Stimulated activated naive CD8-positive, alpha-beta T cell treated with anti-CD3 and anti-CD28 coated beads, Interleukin-15, Interleukin-2, amounts not matched to agents 100 ng/mL and 50 ng/mL, for 24 hours (primary cell): ENCODE measurements around the gene TP73.

Source experiments
- H3K27ac Mint-ChIP-seq: one replicate; pipeline ENCODE4 v1.8.0; 2021; ENCODE audit warnings: mild to moderate bottlenecking, mixed read lengths
- H3K27me3 Mint-ChIP-seq: one replicate; pipeline ENCODE4 v1.8.0; 2021; ENCODE audit warnings: mixed read lengths
- H3K36me3 Mint-ChIP-seq: one replicate; pipeline ENCODE4 v1.8.0; 2021; ENCODE audit warnings: low read depth, mixed read lengths
- H3K4me1 Mint-ChIP-seq: one replicate; pipeline ENCODE4 v1.8.0; 2021; ENCODE audit warnings: low read depth, mixed read lengths
- H3K4me3 Mint-ChIP-seq: one replicate; pipeline ENCODE4 v1.8.0; 2021; ENCODE audit warnings: mild to moderate bottlenecking, mixed read lengths
- H3K9me3 Mint-ChIP-seq: one replicate; pipeline ENCODE4 v1.8.0; 2021; ENCODE audit warnings: mixed read lengths

Gene TP73

DNA sequence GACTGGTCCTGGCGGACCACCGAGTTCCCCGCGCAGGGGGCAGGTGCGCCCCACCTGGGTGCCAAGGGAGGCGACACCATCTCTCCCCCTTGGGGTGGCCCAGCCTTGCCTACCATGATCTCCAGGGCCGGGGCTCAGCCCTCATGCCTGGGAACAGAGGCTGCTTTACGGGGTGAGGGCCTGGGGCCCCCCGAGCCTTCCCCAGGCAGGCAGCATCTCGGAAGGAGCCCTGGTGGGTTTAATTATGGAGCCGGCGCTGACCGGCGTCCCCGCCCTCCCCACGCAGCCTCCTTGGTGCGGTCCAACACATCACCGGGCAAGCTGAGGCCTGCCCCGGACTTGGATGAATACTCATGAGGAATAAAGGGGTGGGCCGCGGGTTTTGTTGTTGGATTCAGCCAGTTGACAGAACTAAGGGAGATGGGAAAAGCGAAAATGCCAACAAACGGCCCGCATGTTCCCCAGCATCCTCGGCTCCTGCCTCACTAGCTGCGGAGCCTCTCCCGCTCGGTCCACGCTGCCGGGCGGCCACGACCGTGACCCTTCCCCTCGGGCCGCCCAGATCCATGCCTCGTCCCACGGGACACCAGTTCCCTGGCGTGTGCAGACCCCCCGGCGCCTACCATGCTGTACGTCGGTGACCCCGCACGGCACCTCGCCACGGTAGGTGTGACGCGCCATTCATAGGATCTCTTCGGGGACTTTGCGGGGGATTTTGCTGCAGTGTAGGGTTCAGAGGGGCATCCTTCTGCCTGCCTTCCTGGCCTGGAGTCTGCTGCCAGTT, 38.2 kb downstream of the TP73 start:
- Mint-ChIP-seq H3K4me1 (no peaks in the 10 kb centered on the region), H3K36me3 (no peaks in the 10 kb centered on the region), H3K4me3 (no peak overlapping the region)

DNA sequence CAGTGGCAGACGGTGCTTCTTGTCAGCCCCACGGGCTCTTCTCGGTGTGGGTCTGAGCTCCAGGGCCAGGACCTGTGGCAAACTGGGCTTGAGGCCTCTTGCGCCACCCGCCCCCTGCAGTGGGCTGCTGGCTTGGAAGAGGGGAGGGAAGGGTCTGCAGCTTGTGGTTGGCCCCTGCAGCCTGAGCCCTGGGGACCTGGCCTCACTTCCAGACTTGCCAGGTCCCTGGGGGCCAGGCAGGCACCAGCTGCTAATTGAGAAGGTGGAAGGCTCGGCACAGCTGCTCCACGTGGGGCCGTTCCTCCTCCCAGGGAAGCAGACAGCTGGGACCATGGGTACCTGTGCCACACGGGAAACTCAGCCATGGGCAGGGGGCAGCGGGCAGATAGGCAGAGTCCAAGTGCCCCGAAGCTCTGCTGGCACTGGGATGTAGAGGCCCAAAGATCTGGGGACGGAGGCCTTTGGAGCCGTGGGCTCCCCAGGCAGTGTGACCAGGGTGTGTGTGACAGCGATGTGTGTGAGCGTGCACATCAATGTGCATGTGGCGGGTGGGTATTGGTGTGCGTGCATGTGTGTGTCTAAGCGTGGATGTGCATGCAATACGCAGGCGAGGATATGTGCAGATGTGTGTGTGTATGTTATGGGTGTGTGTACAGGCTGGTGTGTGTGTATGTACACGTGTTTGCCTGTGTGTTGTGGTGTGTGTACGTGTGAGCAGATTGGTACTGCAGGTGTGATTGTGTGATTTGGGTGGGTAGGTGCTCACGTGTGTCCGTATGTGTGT, 39.3 kb downstream of the TP73 start:
- Mint-ChIP-seq H3K4me1 (no peaks in the 10 kb centered on the region), H3K9me3 (no peaks in the 10 kb centered on the region), H3K4me3 (no peak overlapping the region), H3K36me3 (no peaks in the 10 kb centered on the region), H3K27me3 (no peaks in the 10 kb centered on the region), H3K27ac (no peak overlapping the region)

More for the DNA sequence above, 38.2 kb downstream of the TP73 start:
- H3K9me3 Mint-ChIP-seq = no peaks in the 10 kb centered on the region
- no peaks in the 10 kb centered on the region for H3K27me3 Mint-ChIP-seq
- H3K27ac Mint-ChIP-seq = no peak overlapping the region

DNA sequence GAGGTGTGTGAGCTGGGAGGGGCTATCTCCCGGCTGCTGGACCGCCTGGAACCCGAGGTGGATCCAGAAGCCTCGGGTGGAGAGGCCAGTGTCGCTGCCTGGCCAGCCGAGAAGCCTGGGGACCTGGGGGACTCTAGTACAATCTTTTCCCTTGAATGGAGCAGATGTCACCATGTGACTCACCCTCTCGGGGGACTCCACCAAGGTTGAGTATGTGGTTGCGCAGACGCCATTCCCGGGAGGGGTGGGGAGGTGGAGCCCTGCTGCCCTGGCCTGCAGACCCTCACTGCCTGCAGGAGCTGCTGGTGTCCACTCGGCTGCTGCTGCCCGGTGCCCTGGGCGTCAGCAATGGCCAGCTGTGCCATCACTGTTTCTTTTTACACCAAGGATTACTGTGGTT, 40.3 kb downstream of the TP73 start:
- H3K9me3 Mint-ChIP-seq = no peaks in the 10 kb centered on the region
- H3K27me3 Mint-ChIP-seq = no peaks in the 10 kb centered on the region
- H3K4me3 Mint-ChIP-seq = no peak overlapping the region
- H3K36me3 Mint-ChIP-seq = no peaks in the 10 kb centered on the region
- no peak overlapping the region for H3K27ac Mint-ChIP-seq
- H3K4me1 Mint-ChIP-seq = no peaks in the 10 kb centered on the region

- Mint-ChIP-seq H3K4me1 (no peaks in the 10 kb centered on the region), H3K9me3 (no peaks in the 10 kb centered on the region), H3K27ac (no peak overlapping the region), H3K4me3 (no peak overlapping the region), H3K36me3 (no peaks in the 10 kb centered on the region), H3K27me3 (no peaks in the 10 kb centered on the region)
Measured at GRCh38 chr1:3693321-3693720, 41.0 kb downstream of the TP73 start.

- H3K27me3 Mint-ChIP-seq = no peaks in the 10 kb centered on the region
- H3K36me3 Mint-ChIP-seq = no peaks in the 10 kb centered on the region
- no peaks in the 10 kb centered on the region for H3K9me3 Mint-ChIP-seq
- H3K4me3 Mint-ChIP-seq = no peak overlapping the region
- H3K27ac Mint-ChIP-seq = no peak overlapping the region
- H3K4me1 Mint-ChIP-seq = no peaks in the 10 kb centered on the region
Measured at GRCh38 chr1:3695326-3696217, 43.3 kb downstream of the TP73 start.

DNA sequence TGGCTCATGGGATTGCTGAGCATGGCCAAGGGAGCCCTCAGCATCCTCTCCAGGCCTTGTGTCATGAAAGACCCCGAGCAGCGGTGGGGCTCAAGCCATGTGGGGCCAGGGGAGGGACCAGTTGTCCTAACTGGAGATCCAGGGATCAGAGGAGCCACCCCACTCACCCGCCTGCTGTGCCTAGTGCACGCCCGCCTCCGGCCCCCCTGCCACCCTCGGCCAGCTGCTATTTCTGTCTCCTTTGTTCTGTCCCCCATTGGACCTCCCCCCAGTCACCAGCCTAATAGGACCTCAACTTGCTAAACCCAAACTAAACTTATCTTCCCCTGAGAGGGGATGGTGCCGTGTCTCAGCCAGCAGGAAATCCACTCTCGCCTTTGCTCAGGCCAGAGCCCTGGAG, 44.4 kb downstream of the TP73 start:
- no peaks in the 10 kb centered on the region for H3K36me3 Mint-ChIP-seq
- no peak overlapping the region for H3K4me3 Mint-ChIP-seq
- H3K9me3 Mint-ChIP-seq = no peaks in the 10 kb centered on the region
- no peaks in the 10 kb centered on the region for H3K27me3 Mint-ChIP-seq
- H3K4me1 Mint-ChIP-seq = no peaks in the 10 kb centered on the region
- no peak overlapping the region for H3K27ac Mint-ChIP-seq

DNA sequence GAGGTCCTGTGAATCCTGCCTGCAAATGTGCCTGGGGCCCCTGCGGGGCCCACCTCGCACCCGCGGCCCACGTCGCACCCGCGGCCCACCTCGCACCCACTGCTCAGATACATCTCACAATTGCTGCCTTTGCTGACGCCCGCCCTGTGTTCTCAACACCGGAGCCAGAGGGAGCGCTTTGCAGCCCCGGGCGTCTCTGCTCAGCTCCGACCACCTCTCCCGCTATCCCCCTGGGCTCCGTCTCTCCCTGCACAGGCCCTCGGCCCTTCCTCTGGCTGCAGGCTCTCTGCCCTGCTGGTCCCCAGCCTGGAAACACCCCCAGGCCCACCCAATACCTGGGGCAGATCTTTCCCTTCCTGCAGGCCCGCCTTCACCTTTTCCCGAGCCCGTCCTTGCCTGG, 44.8 kb downstream of the TP73 start:
- no peaks in the 10 kb centered on the region for H3K9me3 Mint-ChIP-seq
- no peak overlapping the region for H3K4me3 Mint-ChIP-seq

GRCh38 chr1:3697810-3698209, 45.5 kb downstream of the TP73 start:
- Mint-ChIP-seq H3K36me3 (no peaks in the 10 kb centered on the region), H3K4me3 (no peak overlapping the region), H3K4me1 (no peaks in the 10 kb centered on the region), H3K9me3 (no peaks in the 10 kb centered on the region), H3K27ac (no peak overlapping the region), H3K27me3 (no peaks in the 10 kb centered on the region)

More for the DNA sequence above, 44.8 kb downstream of the TP73 start:
- Mint-ChIP-seq H3K27me3 (no peaks in the 10 kb centered on the region), H3K36me3 (no peaks in the 10 kb centered on the region), H3K4me1 (no peaks in the 10 kb centered on the region), H3K27ac (no peak overlapping the region)

- Mint-ChIP-seq H3K36me3 (no peaks in the 10 kb centered on the region), H3K4me3 (no peak overlapping the region), H3K27me3 (no peaks in the 10 kb centered on the region), H3K27ac (no peak overlapping the region), H3K9me3 (no peaks in the 10 kb centered on the region), H3K4me1 (no peaks in the 10 kb centered on the region)
Measured at GRCh38 chr1:3698660-3699408, 46.5 kb downstream of the TP73 start.

GRCh38 chr1:3699596-3699995, 47.3 kb downstream of the TP73 start:
- H3K4me3 Mint-ChIP-seq = no peak overlapping the region
- no peaks in the 10 kb centered on the region for H3K27me3 Mint-ChIP-seq
- H3K36me3 Mint-ChIP-seq = no peaks in the 10 kb centered on the region
- no peak overlapping the region for H3K27ac Mint-ChIP-seq
- H3K4me1 Mint-ChIP-seq = peaks cover 5% of the 10 kb centered on the region
- H3K9me3 Mint-ChIP-seq = no peaks in the 10 kb centered on the region

- H3K4me3 Mint-ChIP-seq = no peak overlapping the region
- H3K36me3 Mint-ChIP-seq = no peaks in the 10 kb centered on the region
- peaks cover 5% of the 10 kb centered on the region for H3K4me1 Mint-ChIP-seq
- no peaks in the 10 kb centered on the region for H3K27me3 Mint-ChIP-seq
- H3K9me3 Mint-ChIP-seq = no peaks in the 10 kb centered on the region
- H3K27ac Mint-ChIP-seq = no peak overlapping the region
Measured at GRCh38 chr1:3700631-3701030, 48.3 kb downstream of the TP73 start.

GRCh38 chr1:3702528-3702927, 50.2 kb downstream of the TP73 start:
- H3K36me3 Mint-ChIP-seq = no peaks in the 10 kb centered on the region
- H3K27me3 Mint-ChIP-seq = no peaks in the 10 kb centered on the region
- H3K4me3 Mint-ChIP-seq = no peak overlapping the region
- peaks cover 5% of the 10 kb centered on the region for H3K4me1 Mint-ChIP-seq
- no peaks in the 10 kb centered on the region for H3K9me3 Mint-ChIP-seq
- no peak overlapping the region for H3K27ac Mint-ChIP-seq

GRCh38 chr1:3702990-3703728, 50.8 kb downstream of the TP73 start:
- H3K9me3 Mint-ChIP-seq = no peaks in the 10 kb centered on the region
- no peak overlapping the region for H3K27ac Mint-ChIP-seq
- no peaks in the 10 kb centered on the region for H3K27me3 Mint-ChIP-seq
- peaks cover 5% of the 10 kb centered on the region for H3K4me1 Mint-ChIP-seq
- H3K36me3 Mint-ChIP-seq = no peaks in the 10 kb centered on the region
- no peak overlapping the region for H3K4me3 Mint-ChIP-seq
